Right cardiac atrium (tissue), 5 donors: ENCODE measurements around the gene C2orf76. TPM values are rescaled to one million over a fixed set of nuclear protein-coding genes. Genes with fewer than 3 reads are reported as not detected.
A peak's percentile ranks its signal among the peaks of the same experiment; 100 is the strongest.
"Not testable (repeated sequence)": the region's sequence is repeated elsewhere in the genome, so short reads cannot be mapped to it uniquely, and the experiment has no call there.

Experiments used
- ATAC-seq, 2 donors: fragments of 200-7000 bp; cut with Tn5 transposase; one replicate each; pipeline versions ENCODE4 v1.8.0 to v1.9.1; 2020; ENCODE audit warnings: moderate library complexity in 2 of 2, mild to moderate bottlenecking in 1 of 2
- DNase-seq, 3 donors: peaks; one replicate each; pipeline ENCODE4 v3.0.0-alpha.2; 2020
- H3K27ac ChIP-seq: one replicate; pipeline ENCODE4 v1.5.1; 2013; ENCODE audit warnings: mild to moderate bottlenecking, low read length, control low read depth, moderate library complexity
- H3K27me3 ChIP-seq: one replicate; pipeline ENCODE4 v1.6.1; 2013; ENCODE audit not compliant: control insufficient read depth, insufficient read depth
- H3K4me1 ChIP-seq: one replicate; pipeline ENCODE4 v1.6.1; 2013; ENCODE audit warnings: low read length; ENCODE audit not compliant: control insufficient read depth, insufficient read depth
- H3K4me3 ChIP-seq: one replicate; pipeline ENCODE4 v1.5.1; 2013; ENCODE audit warnings: low read length, control low read depth
- H3K9me3 ChIP-seq: one replicate; pipeline ENCODE4 v1.6.1; 2013; ENCODE audit warnings: low read length; ENCODE audit not compliant: control insufficient read depth
- WGBS: extraction: QIAGEN DNeasy Blood & Tissue Kit; methylation state at CpG from one replicate; pipeline ENCODE4 v1.1.7; 2013; 5-methylcytosine and 5-hydroxymethylcytosine counted together
- intact Hi-C, 4 donors: fragments of 100-400 bp; cut with DNase I; formaldehyde crosslinking; loops; one replicate each; pipeline versions ENCODE4 v1.11.0 to v1.14.0; 2022 to 2023
- polyA plus RNA-seq: library from polyadenylated mRNA; stranded (reverse); fragments of 200-250 nt; gene quantifications from one replicate; pipeline ENCODE4 v1.2.3, GENCODE V29; 2013
- total RNA-seq, 4 donors: library from RNA; stranded (reverse); fragmentation: NEBNext Ultra II Directional; extraction: Animal tissue kit (Norgen Biotek cat#: 25700); gene quantifications; one replicate each; pipeline ENCODE4 v1.2.1, GENCODE V29; 2021
- donor health status: healthy with polysubstance abuse.
- donor health status: DM: no; HTN: yes; CAD: no.
- donor health status: DM: no; HTN: no; CAD: no.
- donor health status: DM: no; HTN: yes; CAD: no; lungs with severe emphysema.
- donor health status: DM: yes; HTN: yes; CAD: no.

The C2orf76 gene
- total and polyA plus RNA-seq, 5 donors: 11.4 to 27.7 (median 13.0) TPM

- 63% methylated on average over 10 of the region's 10 CpGs for WGBS
- ATAC-seq (peak; percentile 88 to 89), DNase-seq (peak; percentile 74 to 83 (median 78))
- Histone ChIP-seq H3K27ac (peak overlapping the region; percentile 6), H3K4me1 (no peaks in the 10 kb centered on the region), H3K4me3 (no peak overlapping the region), H3K27me3 (no peaks in the 10 kb centered on the region), H3K9me3 (no peaks in the 10 kb centered on the region)
- intact Hi-C loops: loop anchor here in 3 of 4 donors (10.0 kb wide), 2 partner anchors 59 to 399 kb away; partner anchors contain the start of gene STEAP3 (in 2 of the 3)
Measured at GRCh38 chr2:119283873-119284331, 82.7 kb downstream of the C2orf76 start.

- H3K27ac ChIP-seq: no peak overlapping the region
- intact Hi-C loops: loop anchor here in 3 of 4 donors (10.0 kb wide), 2 partner anchors 58 to 398 kb away; partner anchors contain the start of gene STEAP3 (in 2 of the 3)
Measured at GRCh38 chr2:119282996-119283511, 83.6 kb downstream of the C2orf76 start.

GRCh38 chr2:119282146-119282995, 84.3 kb downstream of the C2orf76 start:
- WGBS: 77% methylated on average over 21 of the region's 21 CpGs
- Histone ChIP-seq H3K4me1 (no peaks in the 10 kb centered on the region), H3K9me3 (no peaks in the 10 kb centered on the region), H3K4me3 (no peak overlapping the region), H3K27me3 (no peaks in the 10 kb centered on the region), H3K27ac (no peak overlapping the region)
- ATAC-seq (no peak), DNase-seq (no peak)
- intact Hi-C loops: loop anchor here in 3 of 4 donors (10.0 kb wide), 2 partner anchors 58 to 398 kb away; partner anchors contain the start of gene STEAP3 (in 2 of the 3)

More at GRCh38 chr2:119282996-119283511, 83.6 kb downstream of the C2orf76 start:
- peak; percentile 55 to 85 (median 78) for DNase-seq
- ATAC-seq: peak; percentile 72 to 79
- Histone ChIP-seq H3K4me3 (no peak overlapping the region), H3K4me1 (no peaks in the 10 kb centered on the region), H3K9me3 (no peaks in the 10 kb centered on the region), H3K27me3 (no peaks in the 10 kb centered on the region)
- 69% methylated on average over 4 of the region's 4 CpGs for WGBS

DNA sequence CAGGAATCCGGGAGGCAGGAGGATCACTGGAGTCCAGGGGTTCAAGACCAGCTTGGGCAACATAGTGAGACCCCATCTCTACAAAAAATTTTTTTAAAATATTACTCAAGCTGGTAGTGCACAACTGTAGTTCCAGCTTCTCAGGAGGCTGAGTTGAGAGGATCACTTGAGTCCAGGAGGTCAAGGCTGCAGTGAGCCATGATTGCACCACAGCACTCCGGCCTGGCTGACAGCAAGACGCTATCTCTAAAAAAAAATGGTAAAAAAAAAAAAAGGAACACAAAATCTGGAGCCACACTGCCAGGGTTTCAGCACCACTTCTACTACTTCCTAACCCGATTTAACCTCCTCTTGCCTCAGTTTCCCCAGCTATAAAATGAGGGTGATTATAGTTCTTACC, 86.0 kb downstream of the C2orf76 start:
- no peak for ATAC-seq
- no peaks in the 10 kb centered on the region for H3K4me1 ChIP-seq
- WGBS: 76% methylated on average over 4 of the region's 4 CpGs
- H3K9me3 ChIP-seq: no peaks in the 10 kb centered on the region
- no peak for DNase-seq
- intact Hi-C loops: loop anchor here in 3 of 4 donors (10.0 kb wide), 2 partner anchors 56 to 396 kb away; partner anchors contain the start of gene STEAP3 (in 2 of the 3)
- H3K27ac ChIP-seq: no peak overlapping the region
- H3K27me3 ChIP-seq: no peaks in the 10 kb centered on the region
- H3K4me3 ChIP-seq: no peak overlapping the region

GRCh38 chr2:119279666-119280065, 87.0 kb downstream of the C2orf76 start:
- intact Hi-C loops: loop anchor here in 3 of 4 donors (10.0 kb wide), 2 partner anchors 55 to 395 kb away; partner anchors contain the start of gene STEAP3 (in 2 of the 3)
- 90% methylated on average over 6 of the region's 6 CpGs for whole genome bisulfite sequencing
- Histone ChIP-seq H3K4me1 (no peaks in the 10 kb centered on the region), H3K27me3 (no peaks in the 10 kb centered on the region), H3K9me3 (no peaks in the 10 kb centered on the region), H3K4me3 (no peak overlapping the region), H3K27ac (no peak overlapping the region)
- DNase-seq: no peak
- ATAC-seq: no peak

GRCh38 chr2:119278946-119279345, 87.7 kb downstream of the C2orf76 start:
- H3K4me1 ChIP-seq: no peaks in the 10 kb centered on the region
- no peak overlapping the region for H3K27ac ChIP-seq
- no peaks in the 10 kb centered on the region for H3K27me3 ChIP-seq
- no peaks in the 10 kb centered on the region for H3K9me3 ChIP-seq
- DNase-seq: no peak
- no peak overlapping the region for H3K4me3 ChIP-seq
- no peak for ATAC-seq
- 87% methylated on average over 6 of the region's 6 CpGs for WGBS
- intact Hi-C loops: no loop called here

DNA sequence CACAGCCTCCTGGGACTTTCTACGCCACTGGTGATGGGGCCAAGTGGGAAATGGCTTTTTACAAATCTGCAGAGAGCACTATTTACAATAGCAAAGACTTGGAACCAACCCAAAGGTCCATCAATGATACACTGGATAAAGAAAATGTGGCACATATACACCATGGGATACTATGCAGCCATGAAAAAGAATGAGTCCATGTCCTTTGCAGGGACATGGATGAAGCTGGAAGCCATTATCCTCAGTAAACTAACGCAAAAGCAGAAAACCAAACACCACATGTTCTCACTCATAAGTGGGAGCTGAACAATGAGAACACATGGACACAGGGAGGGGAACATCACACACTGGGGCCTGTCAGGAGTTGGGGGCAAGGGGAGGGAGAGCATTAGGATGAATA, 88.2 kb downstream of the C2orf76 start:
- H3K4me3 ChIP-seq, H3K9me3 ChIP-seq, H3K27me3 ChIP-seq, DNase-seq, ATAC-seq, H3K27ac ChIP-seq, intact Hi-C loops, H3K4me1 ChIP-seq: not testable (repeated sequence)
- WGBS: 90% methylated on average over 2 of the region's 2 CpGs

- H3K9me3 ChIP-seq: no peaks in the 10 kb centered on the region
- intact Hi-C loops: no loop called here
- DNase-seq (no peak), ATAC-seq (no peak)
- no peak overlapping the region for H3K4me3 ChIP-seq
- WGBS: 75% methylated on average over 8 of the region's 8 CpGs
- no peaks in the 10 kb centered on the region for H3K27me3 ChIP-seq
- H3K27ac ChIP-seq: no peak overlapping the region
- no peaks in the 10 kb centered on the region for H3K4me1 ChIP-seq
Measured at GRCh38 chr2:119276864-119277263, 89.8 kb downstream of the C2orf76 start.

DNA sequence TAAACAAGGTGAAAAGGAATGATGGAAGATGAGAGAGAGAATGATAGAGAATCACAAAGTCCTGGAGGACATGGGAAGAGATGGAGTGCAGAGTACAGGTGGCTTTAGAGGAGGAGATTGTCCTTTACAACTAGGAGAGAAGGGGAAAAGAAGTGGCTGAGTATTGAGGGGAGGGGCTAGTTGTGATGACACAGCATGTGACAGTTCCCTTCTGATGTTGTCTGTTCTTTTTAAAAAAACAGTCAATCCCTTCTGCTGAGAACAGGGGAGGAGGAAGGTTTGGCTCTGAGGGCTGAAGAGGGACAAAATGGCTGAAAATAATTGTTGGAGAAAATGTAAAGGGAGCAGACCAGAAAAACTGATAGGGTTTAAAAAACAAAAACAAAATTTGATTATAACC, 99.0 kb downstream of the C2orf76 start:
- H3K4me3 ChIP-seq: no peak overlapping the region
- DNase-seq (no peak), ATAC-seq (no peak)
- no peak overlapping the region for H3K27ac ChIP-seq
- intact Hi-C loops: loop anchor here in 1 of 4 donors (10.0 kb wide), 1 partner anchor 253 kb away; no protein-coding TSS in a partner anchor
- H3K9me3 ChIP-seq: no peaks in the 10 kb centered on the region
- H3K4me1 ChIP-seq: no peaks in the 10 kb centered on the region
- H3K27me3 ChIP-seq: no peaks in the 10 kb centered on the region

- Histone ChIP-seq H3K4me3 (no peak overlapping the region), H3K9me3 (no peaks in the 10 kb centered on the region), H3K27me3 (no peaks in the 10 kb centered on the region), H3K4me1 (no peaks in the 10 kb centered on the region), H3K27ac (no peak overlapping the region)
- ATAC-seq (no peak), DNase-seq (no peak)
- 90% methylated on average over 8 of the region's 8 CpGs for WGBS
- intact Hi-C loops: loop anchor here in 1 of 4 donors (10.0 kb wide), 1 partner anchor 251 kb away; no protein-coding TSS in a partner anchor
Measured at GRCh38 chr2:119266091-119266589, 100.5 kb downstream of the C2orf76 start.

DNA sequence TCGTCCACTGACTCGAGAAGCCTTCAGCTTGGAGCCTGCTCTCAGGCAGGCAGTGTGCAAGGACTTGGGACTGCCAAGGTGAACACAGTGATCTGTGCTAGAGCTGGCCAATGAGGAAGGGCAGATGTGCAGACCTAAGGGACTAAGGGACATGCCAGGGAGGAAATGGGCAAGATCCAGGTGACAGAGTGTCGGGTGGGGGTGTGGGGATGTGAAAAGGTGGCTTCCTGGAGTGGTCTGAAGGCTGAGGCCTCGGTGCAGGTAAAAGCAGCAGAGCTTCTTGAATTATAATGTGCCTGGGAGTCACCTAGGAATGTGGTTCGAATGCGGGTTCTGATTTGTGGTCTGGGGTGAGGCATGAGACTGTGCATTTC, 101.0 kb downstream of the C2orf76 start:
- intact Hi-C loops: loop anchor here in 1 of 4 donors (10.0 kb wide), 1 partner anchor 251 kb away; no protein-coding TSS in a partner anchor
- no peak for ATAC-seq

More for the DNA sequence above, 101.0 kb downstream of the C2orf76 start:
- H3K9me3 ChIP-seq: no peaks in the 10 kb centered on the region
- no peaks in the 10 kb centered on the region for H3K4me1 ChIP-seq
- no peaks in the 10 kb centered on the region for H3K27me3 ChIP-seq
- DNase-seq: no peak
- 90% methylated on average over 6 of the region's 6 CpGs for WGBS
- no peak overlapping the region for H3K27ac ChIP-seq
- no peak overlapping the region for H3K4me3 ChIP-seq
